GM18511 (cell line): ENCODE results near the gene KRT81.
"Not testable (repeated sequence)": the region's sequence is repeated elsewhere in the genome, so short reads cannot be mapped to it uniquely, and the experiment has no call there.

Source experiments
- ATAC-seq: cut with Tn5 transposase; IDR thresholded peaks from one replicate; pipeline ENCODE4 v1.9.1; 2021; ENCODE audit warnings: mild to moderate bottlenecking, moderate library complexity; ENCODE audit not compliant: unreplicated experiment

Gene KRT81

DNA sequence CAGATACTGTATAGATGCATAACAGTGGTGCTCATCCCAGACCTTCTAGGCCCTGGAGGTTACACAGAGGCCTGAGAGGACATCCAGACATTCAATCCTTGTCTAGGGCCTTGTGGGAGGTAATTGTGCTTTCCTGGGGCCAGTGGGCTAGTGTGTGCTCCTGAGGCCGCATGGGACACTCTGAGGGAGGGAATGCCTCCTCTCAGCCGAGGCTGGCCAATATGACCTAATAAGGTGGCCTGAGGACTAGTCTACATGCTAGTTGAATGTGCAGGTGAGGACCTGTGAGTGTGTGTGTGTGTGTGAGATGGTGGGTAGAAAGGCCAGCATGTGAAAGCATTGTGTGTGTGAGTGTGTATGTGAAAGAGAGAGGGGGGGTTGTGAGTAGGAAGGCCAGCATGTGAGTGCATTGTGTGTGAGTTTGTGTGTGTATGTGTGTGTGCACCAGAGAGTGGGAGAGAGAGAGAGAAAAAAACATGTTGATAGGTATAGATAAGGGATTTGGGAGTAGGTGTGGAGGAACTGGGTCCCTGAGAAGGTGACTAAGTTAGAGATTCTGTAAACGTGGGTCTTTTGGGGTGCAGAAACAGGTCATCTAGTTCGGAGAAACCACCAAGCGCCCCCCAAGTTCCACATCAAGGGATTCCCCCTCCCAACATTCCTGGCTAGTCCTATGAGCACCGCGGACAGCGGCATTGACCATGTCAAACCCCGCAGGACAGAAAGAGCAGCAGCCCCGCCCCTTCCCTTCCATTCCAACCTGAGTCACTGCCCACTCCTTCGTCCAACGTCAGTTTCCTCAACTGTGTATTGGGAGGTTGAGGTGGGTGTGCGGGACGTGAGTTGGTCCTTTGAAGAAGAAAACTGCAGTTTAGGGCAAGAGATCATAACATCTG lies 9.7 kb upstream of the KRT81 start:
- ATAC-seq, result no peak

DNA sequence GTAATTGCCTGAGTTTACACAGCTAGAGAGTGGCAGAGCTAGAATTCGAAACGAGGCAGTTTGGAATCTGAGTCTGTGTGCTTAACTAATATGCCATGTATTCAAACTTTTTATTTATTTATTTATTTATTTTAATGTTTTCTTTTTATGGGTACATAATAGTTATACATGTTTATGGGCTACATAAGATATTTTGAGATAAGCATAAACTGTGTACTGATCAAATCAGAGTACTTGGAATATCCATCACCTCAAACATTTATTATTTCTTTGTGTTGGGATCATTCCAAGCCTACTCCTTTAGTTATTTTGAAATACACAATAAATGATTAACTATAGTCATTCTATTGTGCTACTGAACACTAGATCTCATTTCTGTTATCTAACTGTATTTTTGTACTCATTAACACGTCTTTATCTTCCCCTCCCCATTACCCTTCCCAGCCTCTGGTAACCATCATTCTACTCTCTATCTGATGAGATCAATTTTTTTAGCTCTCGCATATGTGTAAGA lies 7.4 kb upstream of the KRT81 start:
- ATAC-seq, result no peak

DNA sequence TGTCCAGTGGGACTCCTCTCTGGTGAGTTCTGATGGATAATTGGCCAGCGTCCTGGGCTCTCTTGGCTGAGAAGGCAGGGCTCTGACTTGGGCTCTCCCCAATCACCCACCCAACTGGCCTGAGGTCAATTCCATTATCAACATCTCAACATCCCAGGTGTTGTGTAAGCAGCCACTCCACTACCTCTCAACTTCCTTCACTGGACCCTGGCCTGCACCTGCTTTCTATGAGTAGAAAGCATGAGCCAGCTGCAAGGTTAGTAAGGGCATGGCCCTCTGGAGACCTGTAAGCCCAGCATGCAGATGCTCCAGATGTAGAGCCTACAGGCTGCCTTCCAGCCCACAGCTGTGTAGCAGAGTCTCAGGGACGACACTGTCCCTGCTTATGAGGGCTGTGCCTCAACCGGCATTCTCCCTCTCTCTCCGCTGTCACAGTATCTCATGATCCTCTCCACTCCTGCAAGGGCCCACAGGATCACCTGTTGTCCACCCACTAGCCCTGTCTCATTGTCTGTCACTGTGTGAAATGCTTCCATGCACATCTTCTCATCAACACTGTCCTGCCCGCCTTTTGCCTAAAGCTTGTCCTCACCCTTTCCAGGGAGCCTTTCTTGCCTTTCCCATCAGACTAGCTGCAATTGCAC lies 5.4 kb upstream of the KRT81 start:
- no peak for ATAC-seq

DNA sequence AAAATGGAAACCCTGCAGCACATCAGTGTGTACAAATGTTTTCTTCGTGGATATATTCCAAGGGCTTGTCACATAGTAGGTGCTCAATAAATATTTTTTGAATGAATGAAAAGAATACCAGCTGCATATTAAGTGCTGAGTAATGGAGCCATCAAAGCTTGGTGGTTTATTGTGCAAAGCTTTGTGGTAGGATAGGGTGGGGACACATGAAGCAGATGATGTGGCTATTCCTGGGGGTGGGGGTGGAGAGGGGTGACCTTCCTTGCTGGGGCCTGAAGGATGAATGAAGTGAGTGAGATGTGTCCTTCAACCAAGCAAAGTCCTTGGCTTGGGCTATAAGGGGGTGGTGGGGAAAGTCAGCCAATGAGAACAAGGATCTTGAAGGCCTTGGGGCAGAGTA lies 4.3 kb upstream of the KRT81 start:
- no peak for ATAC-seq

DNA sequence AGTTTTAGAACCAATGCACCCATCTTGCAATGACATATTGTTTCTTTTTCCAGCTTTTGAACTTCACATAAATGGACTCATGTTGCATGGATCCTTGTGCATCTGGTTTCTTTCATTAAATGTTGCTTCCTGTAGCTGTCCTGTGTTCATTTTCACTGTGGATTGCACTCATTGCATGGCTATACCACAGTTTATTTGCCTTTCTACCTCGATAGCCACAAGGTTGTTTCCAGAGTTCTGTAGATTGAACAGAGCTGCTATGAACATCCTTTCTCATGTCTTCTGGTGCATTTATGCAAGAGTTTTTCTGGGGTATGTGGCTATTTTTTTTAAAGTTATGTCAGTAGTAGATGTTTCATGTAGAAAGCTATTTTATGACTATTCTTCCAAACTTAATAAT lies 3.5 kb upstream of the KRT81 start:
- ATAC-seq, result no peak

DNA sequence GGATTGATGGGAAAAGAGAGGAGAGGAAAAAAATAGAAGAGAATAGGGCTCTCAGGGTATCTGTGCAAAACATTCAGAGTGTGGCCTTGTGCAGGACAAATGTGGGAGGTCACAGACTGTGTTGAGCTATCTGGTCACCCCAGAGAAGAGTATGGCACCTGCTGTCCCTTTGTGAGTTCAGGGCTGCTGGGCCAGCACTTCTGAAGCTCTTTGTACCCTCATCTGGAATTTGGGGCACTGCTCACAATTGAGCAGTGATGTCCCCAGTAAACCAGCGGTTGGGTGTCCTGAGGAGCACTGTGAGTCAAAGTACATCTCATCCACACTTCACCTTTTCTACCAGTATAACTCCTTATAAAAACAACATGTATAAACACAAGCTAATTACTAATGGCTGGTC lies 2.6 kb upstream of the KRT81 start:
- ATAC-seq, result no peak

DNA sequence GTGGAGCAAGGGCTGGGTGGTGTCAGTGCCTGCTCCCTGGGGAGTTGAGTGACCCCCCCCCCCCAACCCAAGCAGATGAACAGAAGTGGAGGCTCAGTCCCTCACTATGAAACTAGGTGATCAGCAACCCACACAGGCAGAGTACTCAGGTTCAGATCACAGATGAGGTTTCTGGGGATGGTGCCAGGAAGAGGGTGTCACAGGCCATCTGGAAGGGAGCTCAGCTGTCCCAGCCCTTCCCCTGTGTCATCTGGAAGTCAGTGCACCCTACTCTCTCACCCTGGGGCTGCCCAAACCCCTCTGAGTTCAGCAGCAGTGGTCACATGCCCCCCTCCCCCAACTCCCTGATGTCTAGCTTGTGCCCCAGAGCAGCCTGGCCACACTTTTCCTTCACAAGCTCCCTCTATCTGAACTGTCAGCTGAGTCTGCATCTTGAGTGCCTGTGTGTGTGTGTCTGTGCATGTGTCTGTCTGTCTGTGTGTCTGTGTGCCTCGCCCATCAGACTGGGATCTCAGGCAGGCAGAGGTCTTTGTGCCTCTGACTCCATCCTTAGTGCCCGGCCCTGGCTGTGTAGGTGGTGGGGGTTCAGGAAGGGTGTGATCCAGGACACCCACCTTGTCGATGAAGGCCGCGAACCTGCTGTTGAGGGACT lies 725 bp downstream of the KRT81 start:
- not testable (repeated sequence) for ATAC-seq

DNA sequence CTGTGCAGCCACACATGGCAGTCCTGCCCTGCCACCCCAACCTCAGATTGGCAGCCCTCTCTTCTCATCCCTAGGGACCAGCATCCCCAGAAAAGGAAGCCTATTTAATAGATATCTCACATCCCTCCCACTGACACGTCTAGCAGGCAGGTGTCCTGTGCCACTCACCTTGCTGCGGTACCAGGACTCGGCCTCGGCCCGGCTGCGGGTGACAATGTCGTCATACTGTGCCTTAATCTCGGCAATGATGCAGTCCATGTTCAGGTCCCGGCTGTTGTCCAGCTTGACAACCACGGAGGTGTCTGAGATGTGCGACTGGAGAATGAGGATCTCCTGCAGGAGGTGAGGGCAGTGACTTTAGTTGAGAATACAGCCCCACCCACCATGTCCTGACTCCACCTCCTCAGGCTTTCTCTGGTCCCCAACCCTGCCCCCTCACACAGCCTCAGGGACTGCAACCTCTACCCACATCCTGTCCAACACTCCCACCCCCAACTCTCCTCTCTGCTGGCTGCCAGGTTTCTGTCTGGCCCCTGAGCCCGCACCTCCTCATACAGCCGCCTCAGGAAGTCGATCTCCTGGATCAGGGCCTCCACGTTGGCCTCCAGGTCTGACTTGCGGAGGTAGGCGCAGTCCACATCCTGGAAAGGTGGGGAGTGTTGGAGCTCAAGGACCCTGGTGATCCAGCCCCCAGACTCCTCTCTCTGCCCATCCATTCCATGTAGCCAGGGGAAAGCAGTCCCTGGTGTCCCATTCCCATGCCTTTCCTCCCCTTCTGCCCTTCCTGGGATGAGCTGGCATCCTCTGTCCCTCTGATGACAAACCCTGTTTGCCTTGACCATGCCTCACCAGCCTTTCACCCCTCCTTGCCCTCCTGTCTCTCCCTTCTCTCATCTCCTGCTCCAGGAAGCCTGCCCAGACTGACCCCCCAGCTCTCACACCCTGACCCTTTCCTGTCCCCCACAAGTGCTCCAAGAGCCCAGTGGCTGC lies 3.2 kb downstream of the KRT81 start:
- ATAC-seq, result peak; percentile 97

DNA sequence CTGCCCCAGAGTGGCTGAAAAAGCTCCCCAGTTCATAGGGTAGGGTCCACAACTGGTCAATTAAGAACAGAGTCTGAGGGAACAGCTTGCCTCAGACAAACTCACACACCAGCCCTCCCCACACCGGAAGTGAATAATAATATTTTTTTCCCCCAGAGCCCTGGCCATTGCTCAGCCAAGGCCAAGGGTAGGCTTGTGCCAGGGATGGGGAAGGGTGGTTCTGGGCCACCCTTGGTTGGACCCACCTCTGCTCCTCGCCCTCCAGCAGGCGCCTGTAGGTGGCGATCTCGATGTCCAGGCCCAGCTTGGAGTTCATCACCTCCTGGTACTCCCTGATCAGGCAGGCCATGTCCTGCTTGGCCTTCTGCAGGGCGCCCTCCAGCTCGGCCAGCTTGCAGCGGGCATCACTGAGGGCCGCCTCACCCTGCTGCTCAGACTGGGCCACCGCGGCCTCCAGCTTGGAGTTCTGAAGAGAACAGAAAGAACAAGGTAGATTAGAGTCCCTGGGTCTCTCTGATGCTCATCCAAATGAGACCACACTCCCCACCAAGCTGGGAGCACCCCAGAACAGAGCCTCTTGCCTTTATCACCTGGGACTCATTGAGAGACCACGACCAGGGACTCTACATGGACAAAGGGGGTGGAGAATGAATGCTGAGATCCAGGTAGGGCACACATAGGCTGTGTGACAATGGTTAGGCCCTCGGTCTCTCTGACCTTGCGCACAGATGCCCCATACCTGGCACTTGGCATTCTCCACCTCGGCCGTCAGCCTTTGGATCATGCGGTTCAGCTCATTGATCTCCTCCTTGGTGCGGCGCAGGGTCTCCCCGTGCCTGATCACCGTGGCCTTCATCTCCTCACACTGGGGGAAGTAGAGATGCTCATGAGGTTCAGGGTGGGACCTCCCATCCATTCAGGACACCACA lies 4.2 kb downstream of the KRT81 start:
- ATAC-seq, result not testable (repeated sequence)

DNA sequence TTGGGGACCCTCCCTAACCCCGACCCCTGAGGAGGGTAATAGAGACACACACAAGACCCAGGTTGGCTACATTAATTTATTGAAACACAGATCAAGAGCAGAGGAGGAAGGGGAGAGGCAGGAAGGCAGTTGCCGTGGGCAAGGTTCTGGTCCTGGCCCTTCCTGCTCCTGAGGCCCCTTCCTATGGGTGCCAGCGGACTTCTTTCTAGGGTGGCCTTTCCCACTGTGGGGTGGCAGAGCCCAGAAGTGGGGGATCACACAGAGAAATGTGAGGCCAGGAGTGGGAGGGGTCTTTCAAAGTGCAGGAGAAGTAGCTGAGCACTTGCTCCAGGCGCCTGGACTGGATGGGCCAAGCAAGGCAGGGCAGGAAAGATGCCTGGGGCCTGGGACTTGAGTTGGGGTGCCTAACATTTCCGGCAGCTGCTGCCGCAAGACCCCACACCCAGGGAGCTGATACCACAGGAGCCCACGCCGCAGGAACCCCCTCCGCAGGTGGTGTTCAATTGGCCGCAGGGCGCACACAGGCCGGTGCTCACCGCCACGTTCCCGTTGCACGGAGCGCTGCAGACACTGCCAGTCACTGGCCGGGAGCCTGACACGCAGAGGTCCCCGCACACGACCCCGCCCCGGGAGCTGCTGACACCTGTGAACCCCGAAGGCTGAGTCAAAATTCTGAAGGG lies 5.3 kb downstream of the KRT81 start:
- no peak for ATAC-seq

DNA sequence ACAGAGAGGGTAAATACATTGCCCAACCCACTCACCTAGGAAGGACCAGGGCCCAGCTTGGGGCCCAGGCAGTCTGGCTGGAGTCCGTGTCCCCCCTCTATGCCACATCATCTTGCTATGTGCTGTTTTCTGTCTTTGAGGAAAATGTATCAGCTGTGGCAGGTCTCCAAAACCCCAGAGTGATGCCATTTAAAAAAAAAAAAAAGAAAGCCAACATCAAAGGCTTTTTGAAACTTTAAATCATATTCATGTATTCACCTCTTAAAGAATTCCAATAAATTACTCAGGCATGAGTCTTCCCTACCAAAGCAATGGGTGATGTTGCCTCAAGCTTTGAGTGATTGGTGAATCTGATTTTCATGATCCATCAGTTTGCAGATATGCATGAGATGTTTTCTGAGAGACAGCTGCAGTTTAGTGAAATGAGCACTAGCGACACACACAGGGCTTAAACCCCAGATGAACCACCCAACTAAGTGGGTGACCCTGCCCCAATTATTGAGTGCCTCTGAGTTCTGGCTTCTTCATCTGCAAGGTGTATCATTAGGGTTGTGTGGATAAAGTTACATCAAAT lies 6.1 kb downstream of the KRT81 start:
- ATAC-seq, result no peak

DNA sequence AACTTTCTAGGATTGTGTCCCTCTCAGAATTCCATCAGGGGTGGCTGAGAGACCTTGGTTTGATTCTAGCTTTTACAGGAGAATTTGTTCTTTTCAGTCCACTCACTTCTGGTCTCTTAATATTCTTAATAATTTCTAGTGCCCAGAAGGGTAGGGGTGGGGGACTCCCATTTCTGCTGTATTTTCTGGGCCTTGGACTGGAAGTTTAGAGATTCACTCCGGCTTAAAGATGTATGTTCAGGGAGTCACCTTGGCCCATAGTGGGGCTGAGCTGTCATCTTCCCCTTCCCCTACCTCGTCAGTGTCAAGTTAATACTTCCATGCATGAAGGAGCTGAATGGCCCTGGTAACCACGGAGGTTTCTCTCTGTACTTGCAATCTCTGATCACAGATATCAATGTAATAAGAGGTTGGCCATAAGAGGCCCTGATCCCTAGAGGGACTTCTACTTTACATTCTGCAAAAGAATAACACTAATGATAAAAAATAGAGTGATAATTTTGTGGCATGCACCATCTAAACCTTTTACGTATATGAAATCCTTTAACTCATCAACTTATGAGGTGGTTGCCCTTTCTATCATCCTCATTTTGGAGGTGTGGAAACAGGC lies 6.7 kb downstream of the KRT81 start:
- ATAC-seq, result no peak

DNA sequence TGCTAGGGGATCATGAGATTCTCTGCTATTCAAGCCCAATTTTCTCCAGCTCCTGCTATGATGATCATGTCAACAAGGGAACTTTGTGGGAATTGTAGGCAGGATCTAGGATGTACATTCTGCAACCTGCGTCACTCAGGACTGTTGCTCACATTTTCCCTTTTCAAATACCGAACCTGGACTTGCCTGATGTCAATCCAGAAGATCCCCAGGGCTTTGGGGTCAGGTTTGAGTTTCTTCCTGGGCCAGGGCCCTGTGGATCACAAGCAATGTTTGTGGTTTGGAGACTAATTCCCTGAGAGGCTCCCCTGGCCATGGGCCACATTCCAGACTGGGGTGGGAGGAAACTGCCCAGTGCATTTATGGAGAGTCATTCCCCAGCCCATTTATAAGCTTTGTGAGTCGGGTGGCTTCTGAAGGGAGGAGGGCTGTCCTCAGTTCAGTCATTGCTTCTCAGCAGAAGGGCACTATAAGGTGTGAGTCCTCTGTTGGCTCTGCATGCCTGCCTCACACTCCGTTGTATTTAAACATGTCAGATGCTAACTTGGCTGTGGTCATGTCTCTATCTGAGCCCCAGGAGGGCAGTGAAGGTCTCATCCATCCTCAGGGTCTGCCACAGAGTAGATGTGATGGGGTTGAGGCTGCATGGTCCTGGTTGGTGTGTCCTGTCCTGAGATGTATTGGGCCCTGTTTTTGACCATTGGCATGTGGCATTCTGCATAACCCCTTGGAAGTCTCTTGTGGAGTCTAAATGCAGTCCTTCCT lies 10.4 kb downstream of the KRT81 start:
- ATAC-seq, result no peak

DNA sequence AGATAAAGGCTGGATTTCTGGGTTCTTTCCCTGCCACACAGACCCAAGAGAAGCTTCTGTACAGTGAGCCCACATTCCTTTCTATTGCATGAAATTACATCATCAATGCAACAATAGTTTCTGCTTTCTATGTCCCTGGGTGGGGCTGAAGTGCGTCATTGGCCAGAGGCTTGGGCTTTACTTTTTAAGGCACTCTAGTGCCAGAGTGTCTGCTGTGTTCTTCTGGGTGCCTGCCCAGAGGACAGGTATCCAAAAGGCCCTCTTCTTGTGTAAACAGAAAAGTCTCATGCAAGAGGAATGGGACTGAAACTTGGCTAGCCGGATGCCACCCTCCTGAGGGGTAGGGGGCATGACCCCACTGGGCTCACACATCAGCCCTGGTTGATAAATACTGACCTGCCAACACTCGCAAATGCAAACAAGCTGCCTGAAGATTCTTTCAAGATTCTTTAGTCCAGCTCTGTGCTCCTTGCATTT lies 11.0 kb downstream of the KRT81 start:
- no peak for ATAC-seq

DNA sequence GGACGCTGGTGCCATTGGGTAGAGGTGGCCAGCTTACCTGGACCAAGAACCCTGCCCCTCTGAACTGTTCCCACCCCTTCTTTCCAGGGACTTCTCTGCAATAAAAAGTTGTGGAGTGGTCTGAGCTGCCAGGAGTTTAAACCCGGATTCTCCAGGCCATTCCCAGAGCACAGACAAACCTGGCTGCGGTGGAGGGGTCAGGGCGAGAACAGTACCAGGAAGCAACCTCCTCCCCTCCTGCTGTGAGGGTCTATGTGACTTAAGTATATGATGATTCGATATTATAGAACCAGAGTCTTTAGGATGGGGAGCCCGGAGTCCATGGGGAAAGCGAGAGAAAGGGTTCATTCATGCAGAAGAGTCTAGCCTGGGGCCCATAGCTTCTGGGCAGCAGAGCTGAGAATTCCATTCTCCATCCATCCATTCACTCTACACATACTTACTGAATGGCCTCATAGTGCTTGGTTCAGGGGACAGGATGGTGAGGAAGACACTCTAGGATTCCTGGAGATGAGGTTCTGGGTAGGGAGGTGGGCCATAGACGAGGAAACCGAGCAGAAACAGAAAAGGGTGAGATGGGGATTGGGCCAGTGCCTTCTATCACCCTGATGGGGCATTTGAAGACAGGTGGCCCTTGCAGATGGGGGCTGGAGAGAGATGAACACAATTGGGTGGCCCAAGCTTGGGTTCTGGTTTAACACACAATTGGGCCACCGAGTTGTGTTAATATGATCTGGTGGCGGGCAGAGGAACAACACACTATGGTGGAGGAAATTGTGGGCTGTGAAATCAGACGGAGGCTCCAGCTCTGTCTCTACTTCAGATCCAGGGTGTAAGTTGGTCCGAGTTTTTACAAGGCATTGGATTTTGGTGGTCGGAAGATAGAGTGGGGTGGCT lies 11.7 kb downstream of the KRT81 start:
- ATAC-seq, result no peak
